ENCODE measurements around the gene KCNT1.

The KCNT1 gene

GRCh38 chr9:135797507-135798262 is 95.7 kb downstream of the KCNT1 start:
- no peak for DNase-seq (ENCODE audit: low read depth in 2 of 2)

GRCh38 chr9:135798263-135798585 is 96.2 kb downstream of the KCNT1 start:
- DNase-seq (ENCODE audit: low read depth in 2 of 2), result no peak

- DNase-seq (ENCODE audit: low read depth in 2 of 2), result no peak
Measured at GRCh38 chr9:135799261-135799660, 97.3 kb downstream of the KCNT1 start.

- DNase-seq (ENCODE audit: low read depth in 2 of 2), result no peak
Measured at GRCh38 chr9:135801070-135801469, 99.1 kb downstream of the KCNT1 start.

- DNase-seq (ENCODE audit: low read depth in 2 of 2), result no peak
Measured at GRCh38 chr9:135802876-135803419, 101.0 kb downstream of the KCNT1 start.

GRCh38 chr9:135803441-135803840 is 101.5 kb downstream of the KCNT1 start:
- no peak for DNase-seq (ENCODE audit: low read depth in 2 of 2)

- DNase-seq (ENCODE audit: low read depth in 2 of 2), result no peak
Measured at GRCh38 chr9:135804581-135805421, 102.8 kb downstream of the KCNT1 start.

GRCh38 chr9:135805422-135806022 is 103.5 kb downstream of the KCNT1 start:
- DNase-seq (ENCODE audit: low read depth in 2 of 2), result no peak

- no peak for DNase-seq (ENCODE audit: low read depth in 2 of 2)
Measured at GRCh38 chr9:135809166-135809565, 107.2 kb downstream of the KCNT1 start.

- DNase-seq (ENCODE audit: low read depth in 2 of 2), result no peak
Measured at GRCh38 chr9:135810806-135811575, 109.0 kb downstream of the KCNT1 start.

GRCh38 chr9:135811801-135812200 is 109.8 kb downstream of the KCNT1 start:
- DNase-seq (ENCODE audit: low read depth in 2 of 2), result no peak

GRCh38 chr9:135812961-135813360 is 111.0 kb downstream of the KCNT1 start:
- no peak for DNase-seq (ENCODE audit: low read depth in 2 of 2)

GRCh38 chr9:135813671-135814290 is 111.8 kb downstream of the KCNT1 start:
- no peak for DNase-seq (ENCODE audit: low read depth in 2 of 2)

GRCh38 chr9:135814421-135815095 is 112.6 kb downstream of the KCNT1 start:
- no peak for DNase-seq (ENCODE audit: low read depth in 2 of 2)

- no peak for DNase-seq (ENCODE audit: low read depth in 2 of 2)
Measured at GRCh38 chr9:135815413-135815812, 113.4 kb downstream of the KCNT1 start.

GRCh38 chr9:135815830-135816650 is 114.1 kb downstream of the KCNT1 start:
- DNase-seq (ENCODE audit: low read depth in 2 of 2), result no peak

- DNase-seq (ENCODE audit: low read depth in 2 of 2), result no peak
Measured at GRCh38 chr9:135816651-135816970, 114.6 kb downstream of the KCNT1 start.

GRCh38 chr9:135817951-135818717 is 116.1 kb downstream of the KCNT1 start:
- DNase-seq (ENCODE audit: low read depth in 2 of 2), result no peak

All from stimulated activated CD8-positive, alpha-beta memory T cell treated with anti-CD3 and anti-CD28 coated beads, Interleukin-15, amount 100 ng/mL, for 4 hours (primary cell).